ENCODE measurements around the gene FHOD3.

- TF ChIP-seq CTCF (IDR thresholded peaks at IDR 0.05), result no peak
- TF ChIP-seq POLR2AphosphoS5 (IDR thresholded peaks at IDR 0.05), result no peak
- no peak for TF ChIP-seq POLR2A (IDR thresholded peaks at IDR 0.05)
These were observed 9.9 kb upstream of the FHOD3 start for GRCh38 chr18:36287653-36288052.
